ENCODE data around the gene RGMB.
"Not testable (repeated sequence)": the region's sequence is repeated elsewhere in the genome, so short reads cannot be mapped to it uniquely, and the experiment has no call there.

Gene RGMB, protein sequence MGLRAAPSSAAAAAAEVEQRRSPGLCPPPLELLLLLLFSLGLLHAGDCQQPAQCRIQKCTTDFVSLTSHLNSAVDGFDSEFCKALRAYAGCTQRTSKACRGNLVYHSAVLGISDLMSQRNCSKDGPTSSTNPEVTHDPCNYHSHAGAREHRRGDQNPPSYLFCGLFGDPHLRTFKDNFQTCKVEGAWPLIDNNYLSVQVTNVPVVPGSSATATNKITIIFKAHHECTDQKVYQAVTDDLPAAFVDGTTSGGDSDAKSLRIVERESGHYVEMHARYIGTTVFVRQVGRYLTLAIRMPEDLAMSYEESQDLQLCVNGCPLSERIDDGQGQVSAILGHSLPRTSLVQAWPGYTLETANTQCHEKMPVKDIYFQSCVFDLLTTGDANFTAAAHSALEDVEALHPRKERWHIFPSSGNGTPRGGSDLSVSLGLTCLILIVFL

DNA sequence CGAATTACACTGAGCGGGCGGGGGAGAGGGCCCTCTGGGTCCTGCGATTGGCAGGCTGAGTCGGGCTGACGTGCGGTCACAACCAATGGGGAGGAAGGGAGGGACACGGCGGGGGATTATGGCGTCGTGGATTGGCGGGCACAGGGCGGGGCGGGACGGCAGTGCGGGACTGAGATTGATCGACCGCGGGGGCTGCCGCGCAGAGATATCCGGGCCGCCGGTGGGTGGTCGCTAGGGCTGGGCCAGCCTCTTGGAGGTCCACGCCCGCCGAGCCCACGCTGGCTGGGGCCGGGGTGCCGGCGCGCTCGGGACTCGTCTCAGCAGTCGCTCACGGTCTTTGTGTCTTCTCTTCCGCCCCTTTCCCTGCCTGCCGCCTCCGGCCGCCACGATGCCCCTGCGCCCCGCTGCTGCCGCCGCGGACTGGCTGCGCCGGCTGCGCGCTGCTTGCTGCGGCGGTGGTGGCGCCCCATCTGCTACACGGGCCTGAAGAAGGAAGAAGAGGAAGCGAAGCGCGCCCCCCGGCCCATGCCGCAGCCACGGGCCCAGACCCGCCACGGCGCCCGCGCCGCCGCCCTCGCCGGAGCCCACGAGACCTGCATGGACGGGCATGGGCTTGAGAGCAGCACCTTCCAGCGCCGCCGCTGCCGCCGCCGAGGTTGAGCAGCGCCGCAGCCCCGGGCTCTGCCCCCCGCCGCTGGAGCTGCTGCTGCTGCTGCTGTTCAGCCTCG is at the start of gene RGMB:
TSS of gene RGMB (plus strand) at position 200 of the 728 bp plus-strand sequence. CDS start at position 608, 408 bp downstream.
- peak; percentile 78 for DNase-seq

- DNase-seq: no peak
Measured at GRCh38 chr5:98726258-98726657, 47.2 kb upstream of the RGMB start.

DNA sequence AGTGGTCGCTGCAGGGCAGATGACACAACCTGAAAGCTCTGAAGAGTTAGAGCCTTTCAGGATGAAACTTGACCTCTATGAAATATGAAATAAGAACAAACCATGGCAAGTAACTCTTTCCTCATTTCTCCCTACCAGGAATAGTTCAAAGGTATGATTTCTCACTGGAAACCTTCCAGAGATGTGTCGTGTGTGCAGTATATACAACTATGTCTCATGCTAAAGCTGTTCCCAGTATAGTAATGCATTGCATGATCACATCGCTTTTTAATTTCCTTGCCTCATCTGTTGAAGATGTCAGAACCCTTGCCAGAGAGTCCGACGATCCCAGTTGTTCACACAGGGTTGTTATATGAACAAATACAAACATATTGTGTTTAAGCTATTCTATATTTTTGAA is 45.8 kb upstream of the RGMB start:
- DNase-seq: no peak

DNA sequence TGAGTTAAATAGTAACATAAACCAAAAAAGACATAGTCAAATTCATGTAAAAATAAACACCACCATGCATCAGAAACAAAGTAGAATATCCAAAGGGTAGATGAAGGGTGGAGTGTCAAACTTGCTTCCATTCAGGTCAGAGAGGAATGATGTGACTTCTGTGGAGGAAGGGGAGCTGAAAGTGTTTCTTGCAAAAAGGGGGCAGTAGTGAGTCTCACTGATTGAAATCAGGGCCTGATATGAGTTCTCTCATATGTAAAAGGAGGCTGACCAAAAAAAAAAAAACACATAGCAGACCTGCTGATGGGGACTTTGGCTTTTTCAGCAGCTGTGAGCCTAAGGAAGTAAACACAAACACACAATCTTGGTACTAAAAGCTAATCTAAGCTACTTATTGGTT is 38.8 kb upstream of the RGMB start:
- no peak for DNase-seq

DNA sequence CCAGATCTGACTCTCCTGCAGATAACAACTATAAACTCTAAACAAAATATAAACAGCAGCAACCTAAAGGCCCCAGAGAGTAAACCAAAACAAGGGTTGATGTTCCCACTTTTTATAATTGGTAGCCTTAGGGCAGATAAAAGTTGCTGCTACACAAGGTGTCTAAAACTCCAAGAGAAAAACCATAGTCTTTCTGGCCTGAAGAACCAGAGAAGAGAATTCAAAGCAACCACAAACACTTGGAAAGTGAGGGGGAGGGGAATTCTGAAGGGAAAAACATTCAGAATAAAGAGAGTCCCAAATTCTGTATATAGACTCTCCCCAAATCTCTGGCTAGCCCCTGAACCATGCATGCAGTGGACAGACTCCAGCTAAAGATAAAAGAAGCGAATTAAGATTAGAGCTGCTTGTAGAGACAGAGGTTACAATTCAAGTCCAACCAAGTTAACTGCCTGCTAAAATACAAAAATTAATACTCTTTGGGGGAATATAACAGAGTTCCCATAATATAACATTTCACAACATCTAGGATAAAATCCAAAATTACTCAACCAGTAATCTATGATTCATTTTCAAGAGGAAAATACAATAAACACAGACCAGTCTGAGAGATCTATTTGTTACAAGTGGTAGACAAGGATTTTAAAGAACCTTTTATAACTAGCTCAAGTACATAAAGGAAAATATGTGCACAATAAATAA is 37.5 kb upstream of the RGMB start:
- DNase-seq: no peak

- DNase-seq: no peak
Measured at GRCh38 chr5:98736753-98737152, 36.7 kb upstream of the RGMB start.

DNA sequence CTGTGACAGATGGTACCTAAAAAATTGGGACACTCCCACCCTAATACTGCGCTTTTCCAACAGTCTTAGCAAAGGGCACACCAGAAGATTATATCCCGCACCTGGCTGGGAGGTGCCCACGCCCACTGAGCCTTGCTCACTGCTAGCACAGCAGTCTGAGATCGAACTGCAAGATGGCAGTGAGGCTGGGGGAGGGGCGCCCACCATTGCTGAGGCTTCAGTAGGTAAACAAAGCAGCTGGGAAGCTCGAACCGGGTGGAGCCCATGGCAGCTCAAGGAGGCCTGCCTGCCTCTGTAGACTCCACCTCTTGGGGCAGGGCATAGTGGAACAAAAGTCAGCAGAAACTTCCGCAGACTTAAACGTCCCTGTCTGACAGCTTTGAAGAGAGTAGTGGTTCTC is 36.0 kb upstream of the RGMB start:
- not testable (repeated sequence) for DNase-seq

DNA sequence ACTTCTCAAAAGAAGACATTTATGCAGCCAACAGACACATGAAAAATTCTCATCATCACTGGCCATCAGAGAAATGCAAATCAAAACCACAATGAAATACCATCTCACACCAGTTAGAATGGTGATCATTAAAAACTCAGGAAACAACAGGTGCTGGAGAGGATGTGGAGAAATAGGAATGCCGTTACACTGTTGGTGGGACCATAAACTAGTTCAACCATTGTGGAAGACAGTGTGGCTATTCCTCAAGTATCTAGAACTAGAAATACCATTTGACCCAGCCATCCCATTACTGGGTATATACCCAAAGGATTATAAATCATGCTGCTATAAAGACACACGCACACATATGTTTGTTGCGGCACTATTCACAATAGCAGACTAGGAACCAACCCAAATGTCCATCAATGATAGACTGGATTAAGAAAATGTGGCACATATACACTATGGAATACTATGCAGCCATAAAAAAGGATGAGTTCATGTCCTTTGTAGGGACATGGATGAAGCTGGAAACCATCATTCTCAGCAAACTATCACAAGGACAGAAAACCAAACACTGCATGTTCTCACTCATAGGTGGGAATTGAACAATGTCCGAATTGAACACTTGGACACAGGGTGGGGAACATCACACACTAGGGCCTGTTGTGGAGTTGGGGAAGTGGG is 34.8 kb upstream of the RGMB start:
- DNase-seq: not testable (repeated sequence)

- DNase-seq: no peak
Measured at GRCh38 chr5:98741926-98742325, 31.5 kb upstream of the RGMB start.

GRCh38 chr5:98742396-98743073 is 30.9 kb upstream of the RGMB start:
- DNase-seq: no peak

DNA sequence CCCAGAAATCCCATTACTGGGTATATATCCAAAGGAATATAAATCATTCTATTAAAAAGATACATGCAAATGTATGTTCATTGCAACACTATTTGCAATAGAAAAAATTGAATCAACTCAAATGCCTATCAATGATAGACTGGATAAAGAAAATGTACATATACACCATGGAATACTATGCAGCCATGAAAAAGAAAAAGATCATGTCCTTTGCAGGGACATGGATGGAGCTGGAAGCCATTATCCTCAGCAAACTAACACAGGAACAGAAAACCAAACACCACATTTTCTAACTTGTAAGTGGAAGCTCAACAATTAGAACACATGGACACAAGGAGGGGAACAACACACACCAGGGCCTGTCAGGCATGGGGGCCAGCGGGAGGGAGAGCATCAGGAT is 25.2 kb upstream of the RGMB start:
- DNase-seq: not testable (repeated sequence)

- no peak for DNase-seq
Measured at GRCh38 chr5:98749046-98749445, 24.4 kb upstream of the RGMB start.

DNA sequence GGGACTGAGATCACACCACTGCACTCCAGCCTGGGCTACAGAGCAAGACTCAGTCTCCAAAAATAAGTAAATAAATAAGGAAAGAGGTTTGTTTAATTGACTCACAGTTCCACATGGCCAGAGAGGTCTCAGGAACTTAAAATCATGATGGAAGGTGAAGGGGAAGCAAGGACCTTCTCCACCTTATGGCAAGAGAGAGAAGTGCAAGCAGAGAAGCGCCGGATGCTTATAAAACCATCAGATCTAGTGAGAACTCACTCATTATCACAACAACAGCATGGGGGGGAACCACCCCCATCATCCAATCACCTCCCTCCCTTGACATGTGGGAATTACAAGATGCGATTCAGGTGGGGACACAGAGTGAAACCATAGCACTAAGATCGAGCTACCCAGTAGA is 22.8 kb upstream of the RGMB start:
- no peak for DNase-seq

DNA sequence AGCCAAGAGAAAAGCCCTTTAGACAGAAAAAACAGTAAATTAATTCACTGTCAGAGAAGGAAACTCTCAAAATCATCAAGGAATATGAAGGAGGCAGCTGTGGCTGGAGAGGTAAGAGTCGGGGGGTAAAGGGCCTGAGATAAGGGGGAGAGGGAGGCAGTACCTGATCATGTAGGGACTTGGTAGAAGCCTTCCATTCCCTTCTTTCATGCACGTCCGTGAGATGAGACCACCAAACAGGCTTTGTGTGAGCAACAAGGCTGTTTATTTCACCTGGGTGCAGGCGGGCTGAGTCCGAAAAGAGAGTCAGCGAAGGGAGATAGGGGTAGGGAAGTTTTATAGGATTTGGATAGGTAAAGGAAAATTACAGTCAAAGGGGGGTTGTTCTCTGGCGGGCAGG is 21.1 kb upstream of the RGMB start:
- not testable (repeated sequence) for DNase-seq

GRCh38 chr5:98752801-98753200 is 20.7 kb upstream of the RGMB start:
- DNase-seq: not testable (repeated sequence)

- no peak for DNase-seq
Measured at GRCh38 chr5:98753507-98753906, 20.0 kb upstream of the RGMB start.

- no peak for DNase-seq
Measured at GRCh38 chr5:98755406-98755805, 18.1 kb upstream of the RGMB start.

DNA sequence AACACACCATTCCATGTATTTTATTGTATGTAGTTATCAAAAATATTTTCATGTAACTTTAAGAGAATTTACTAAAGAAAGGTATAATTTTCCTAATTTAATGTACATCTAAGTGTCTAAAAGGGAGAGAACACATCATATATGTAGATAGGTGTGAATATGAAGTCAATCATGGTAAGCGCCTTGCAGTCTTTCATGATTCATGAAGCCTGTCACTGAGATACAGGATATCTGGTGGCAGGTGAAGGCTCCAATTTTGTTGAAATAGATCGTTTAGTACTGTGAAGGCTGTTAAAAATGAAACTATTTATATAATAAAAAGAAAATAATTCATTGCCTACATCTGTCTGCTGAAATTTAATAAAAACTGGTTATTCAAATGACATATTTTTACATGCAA is 15.5 kb upstream of the RGMB start:
- no peak for DNase-seq

DNA sequence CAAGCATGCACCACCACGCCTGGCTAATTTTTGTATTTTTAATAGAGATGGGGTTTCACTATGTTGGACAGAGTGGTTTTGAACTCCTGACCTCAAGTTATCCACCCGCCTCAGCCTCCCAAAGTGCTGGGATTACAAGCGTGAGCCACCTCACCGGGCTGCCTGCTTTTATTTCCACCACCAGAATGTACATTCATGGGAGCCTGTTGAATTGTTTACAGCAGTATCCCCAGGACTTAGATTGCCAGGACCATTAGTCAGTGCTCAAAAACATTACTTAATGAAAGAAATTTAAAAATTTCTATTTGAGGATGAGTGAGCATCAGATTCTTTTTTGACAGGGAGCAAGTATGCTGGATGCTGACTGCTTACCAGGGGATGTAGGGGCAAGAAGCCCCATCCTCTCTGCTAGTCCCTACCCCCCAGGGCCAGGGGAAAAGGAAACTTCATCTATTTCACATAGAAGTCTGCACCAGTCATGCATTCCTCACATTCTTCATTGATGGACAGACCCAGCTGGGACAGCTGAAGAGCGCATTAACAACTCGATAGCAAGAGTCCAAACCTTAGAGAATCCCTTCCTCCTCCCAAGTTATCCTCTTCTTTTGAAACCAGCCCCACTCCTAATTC is 10.3 kb upstream of the RGMB start:
- DNase-seq: no peak

DNA sequence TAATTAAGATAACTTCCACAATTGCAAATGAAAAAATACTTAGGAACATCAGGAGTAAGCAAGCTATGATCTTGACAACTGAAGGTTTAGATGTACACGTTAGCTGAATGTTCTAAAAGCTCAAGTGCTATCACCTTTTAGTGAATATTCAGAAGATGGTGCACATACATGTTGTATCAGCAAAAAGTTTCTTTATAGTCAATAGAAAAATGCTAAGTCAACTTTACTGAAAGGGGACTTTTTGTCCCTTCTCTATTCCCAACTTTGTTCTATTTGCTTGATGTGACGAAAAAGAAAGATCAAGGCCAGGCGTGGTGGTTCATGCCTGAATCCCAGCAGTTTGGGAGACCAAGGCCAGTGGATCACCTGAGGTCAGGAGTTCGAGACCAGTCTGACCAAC is 7.6 kb upstream of the RGMB start:
- no peak for DNase-seq

DNA sequence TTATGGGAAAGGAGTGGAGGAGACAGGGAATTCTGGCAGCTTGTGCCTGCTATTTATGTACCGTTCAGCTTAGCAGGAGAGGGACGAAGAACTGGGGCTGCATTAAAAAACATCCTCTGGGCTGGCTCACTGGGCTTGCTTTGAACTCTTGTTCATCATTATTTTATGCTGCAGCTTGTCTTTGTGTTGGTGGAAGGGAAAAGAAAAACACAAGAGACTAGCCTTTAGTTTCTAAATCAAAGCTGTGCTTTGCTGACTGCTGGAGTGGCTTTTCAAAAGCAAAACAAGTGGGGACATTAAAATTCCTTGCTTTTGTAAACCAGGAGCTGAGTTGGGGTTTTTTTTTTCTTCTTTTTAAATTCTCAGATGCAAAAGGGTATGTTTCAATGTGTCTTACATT is 5.9 kb upstream of the RGMB start:
- DNase-seq: no peak

Data from NCI-H510A treated with DMSO at 0.1 percent for 48 hours (cell line).